ENCODE data around the gene ZNF490.
"Not testable (repeated sequence)": the region's sequence is repeated elsewhere in the genome, so short reads cannot be mapped to it uniquely, and the experiment has no call there.

ZNF490 gene

GRCh38 chr19:12623361-12624031, 12.9 kb upstream of the ZNF490 start:
- no peak for DNase-seq (ENCODE audit: low read depth)
- no peak overlapping the region for H3K4me3 ChIP-seq (ENCODE audit: control insufficient read depth, low read depth, low read length)
- no peak for TF ChIP-seq CTCF (IDR thresholded peaks at IDR 0.05; ENCODE audit: control insufficient read depth, insufficient read depth, low read depth, low read length, missing control alignments)

DNA sequence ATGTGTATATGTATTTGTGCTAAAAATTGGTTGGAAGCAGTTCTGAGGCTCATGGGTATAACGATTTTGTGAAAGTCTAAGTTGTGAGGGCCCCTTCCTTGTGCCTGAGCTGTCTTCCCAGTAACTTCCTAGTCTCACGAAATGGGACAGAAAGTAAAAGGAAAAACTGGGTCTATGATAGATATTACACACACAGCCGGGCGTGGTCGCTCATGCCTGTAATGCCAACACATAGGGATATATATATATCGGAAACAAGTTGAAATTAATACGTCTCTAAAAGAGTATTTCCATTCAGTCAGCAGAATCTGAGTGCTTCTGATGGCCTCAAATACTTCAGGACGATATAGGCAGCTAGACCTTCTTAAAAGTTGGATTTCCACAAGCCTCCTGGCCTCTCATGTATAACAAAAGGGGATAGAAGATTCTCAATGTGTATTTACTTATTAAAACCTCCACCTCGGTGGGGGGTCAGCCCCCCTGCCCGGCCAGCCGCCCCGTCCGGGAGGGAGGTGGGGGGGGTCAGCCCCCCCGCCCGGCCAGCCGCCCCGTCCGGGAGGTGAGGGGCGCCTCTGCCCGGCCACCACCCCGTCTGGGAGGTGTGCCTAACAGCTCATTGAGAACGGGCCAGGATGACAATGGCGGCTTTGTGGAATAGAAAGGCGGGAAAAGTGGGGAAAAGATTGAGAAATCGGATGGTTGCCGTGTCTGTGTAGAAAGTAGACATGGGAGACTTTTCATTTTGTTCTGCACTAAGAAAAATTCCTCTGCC, 10.8 kb upstream of the ZNF490 start:
- DNase-seq (ENCODE audit: low read depth); H3K4me3 ChIP-seq (ENCODE audit: control insufficient read depth, low read depth, low read length): not testable (repeated sequence)

GRCh38 chr19:12617646-12618045, 7.0 kb upstream of the ZNF490 start:
- no peak for DNase-seq (ENCODE audit: low read depth)
- no peak overlapping the region for H3K4me3 ChIP-seq (ENCODE audit: control insufficient read depth, low read depth, low read length)
- TF ChIP-seq CTCF (IDR thresholded peaks at IDR 0.05; ENCODE audit: control insufficient read depth, insufficient read depth, low read depth, low read length, missing control alignments): no peak

- peak overlapping the region; percentile 95 for H3K4me3 ChIP-seq (ENCODE audit: control insufficient read depth, low read depth, low read length)
- TF ChIP-seq CTCF (IDR thresholded peaks at IDR 0.05; ENCODE audit: control insufficient read depth, insufficient read depth, low read depth, low read length, missing control alignments): no peak
- DNase-seq (ENCODE audit: low read depth): peak; percentile 35
Observed at GRCh38 chr19:12611361-12611699, 717 bp upstream of the ZNF490 start.

DNA sequence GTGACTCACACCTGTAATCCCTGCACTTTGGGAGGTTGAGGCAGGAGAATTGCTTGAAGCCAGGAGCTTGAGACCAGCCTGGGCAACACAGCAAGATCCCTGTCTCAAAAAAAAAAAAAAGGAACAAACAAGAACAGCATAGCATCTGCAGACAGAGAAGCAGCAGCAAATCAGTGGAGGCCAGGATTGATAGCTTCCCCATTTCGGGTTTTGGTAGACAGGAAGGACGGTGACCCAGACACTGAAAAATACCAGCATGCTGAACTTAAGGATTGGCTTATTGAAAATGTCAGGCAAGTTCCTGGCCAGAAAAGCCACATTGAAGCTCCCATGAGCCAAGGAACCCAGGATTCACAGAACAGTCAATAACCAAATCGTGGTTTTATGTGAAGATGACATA, 3.0 kb downstream of the ZNF490 start:
- TF ChIP-seq CTCF (IDR thresholded peaks at IDR 0.05; ENCODE audit: control insufficient read depth, insufficient read depth, low read depth, low read length, missing control alignments): no peak
- no peak for DNase-seq (ENCODE audit: low read depth)
- no peak overlapping the region for H3K4me3 ChIP-seq (ENCODE audit: control insufficient read depth, low read depth, low read length)

DNA sequence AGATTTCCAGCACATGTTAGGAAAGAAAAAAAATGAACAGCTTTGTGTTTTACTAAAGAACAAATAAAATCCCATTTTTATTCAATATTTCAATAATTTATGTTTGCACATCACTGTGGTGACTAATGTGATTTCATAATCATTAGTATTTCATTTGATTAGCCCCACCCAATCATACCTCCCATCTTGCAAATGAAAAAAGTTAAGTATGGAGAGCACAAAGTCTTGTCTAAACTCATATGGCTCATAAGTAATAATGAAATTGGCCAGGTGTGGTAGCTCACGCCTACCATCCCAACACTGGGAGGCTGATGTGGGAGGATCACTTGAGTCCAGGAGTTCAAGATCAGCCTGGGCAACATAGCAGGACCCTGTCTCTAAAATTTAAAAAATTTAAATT, 3.8 kb downstream of the ZNF490 start:
- TF ChIP-seq CTCF (IDR thresholded peaks at IDR 0.05; ENCODE audit: control insufficient read depth, insufficient read depth, low read depth, low read length, missing control alignments): no peak
- H3K4me3 ChIP-seq (ENCODE audit: control insufficient read depth, low read depth, low read length): no peak overlapping the region
- no peak for DNase-seq (ENCODE audit: low read depth)

DNA sequence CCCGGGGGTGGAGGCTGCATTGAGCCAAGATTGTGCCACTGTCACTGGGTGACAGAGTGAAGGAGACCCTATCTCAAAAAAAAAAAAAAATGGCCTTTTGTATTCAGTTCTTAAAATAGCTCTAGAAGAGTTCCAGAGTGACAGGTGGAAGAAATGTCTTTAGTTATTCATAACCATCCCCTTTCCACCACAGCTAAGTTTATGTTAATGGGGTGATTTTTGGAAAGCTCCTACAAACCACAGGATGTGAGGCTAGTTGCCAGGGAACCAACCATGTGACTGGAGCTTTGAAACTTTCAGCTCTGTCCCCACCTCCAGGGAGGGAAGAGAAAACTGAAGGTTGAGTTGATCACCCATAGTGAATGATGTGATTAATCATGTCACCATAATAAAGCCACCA, 6.9 kb downstream of the ZNF490 start:
- no peak for DNase-seq (ENCODE audit: low read depth)
- no peak for TF ChIP-seq CTCF (IDR thresholded peaks at IDR 0.05; ENCODE audit: control insufficient read depth, insufficient read depth, low read depth, low read length, missing control alignments)
- no peak overlapping the region for H3K4me3 ChIP-seq (ENCODE audit: control insufficient read depth, low read depth, low read length)
